ENCODE measurements around the gene SMCO3. TPM values are rescaled to one million over a fixed set of nuclear protein-coding genes. Genes with fewer than 3 reads are reported as not detected.
A peak's percentile ranks its signal among the peaks of the same experiment; 100 is the strongest.

The SMCO3 gene
- total and polyA plus RNA-seq, 2 of the 13 experiments (the other 11 are each of a cell fraction or from before 2014, with no cell fraction given), result 0.29 to 0.42 TPM

GRCh38 chr12:14843425-14843887 is 29.5 kb upstream of the SMCO3 start, which contains the start of gene ART4 (continued):
- TF ChIP-seq REPIN1 (CRISPR knock-in tag; IDR thresholded peaks at IDR 0.05; ENCODE audit: borderline replicate concordance, low read depth) (peak; percentile 63; the same call in 1 of the 2 replicates), CSRNP1 (CRISPR knock-in tag; IDR thresholded peaks at IDR 0.05) (0 out of 2 replicates have a peak, but pooled peaks have one; percentile 46), TFAP4 (IDR thresholded peaks at IDR 0.05; ENCODE audit: borderline replicate concordance, low read depth) (peak; percentile 46; the same call in 1 of the 2 replicates), ZNF138 (CRISPR knock-in tag; IDR thresholded peaks at IDR 0.05; ENCODE audit: low read depth) (no peak), POGZ (CRISPR knock-in tag; IDR thresholded peaks at IDR 0.05) (peak; percentile 62), MAX (IDR thresholded peaks at IDR 0.05) (peak; percentile 73), ZGPAT (CRISPR knock-in tag; IDR thresholded peaks at IDR 0.05) (peak; percentile 43; the same call in 1 of the 2 replicates), HNF1A (IDR thresholded peaks at IDR 0.05; ENCODE audit: low read depth) (peak; percentile 61), HNF1A (CRISPR knock-in tag; IDR thresholded peaks at IDR 0.05; ENCODE audit: borderline replicate concordance) (no peak), ZNF574 (CRISPR knock-in tag; IDR thresholded peaks at IDR 0.05) (peak; percentile 63; the same call in 1 of the 2 replicates), TFE3 (CRISPR knock-in tag; IDR thresholded peaks at IDR 0.05) (0 out of 2 replicates have a peak, but pooled peaks have one; percentile 15), HDAC2 (CRISPR knock-in tag; IDR thresholded peaks at IDR 0.05) (peak; percentile 42; the same call in 1 of the 2 replicates), IRF2 (CRISPR knock-in tag; IDR thresholded peaks at IDR 0.05) (peak; percentile 34; the same call in 1 of the 2 replicates), ZNF607 (CRISPR knock-in tag; IDR thresholded peaks at IDR 0.05; ENCODE audit: borderline replicate concordance) (0 out of 2 replicates have a peak, but pooled peaks have one; percentile 50), MIER3 (CRISPR knock-in tag; IDR thresholded peaks at IDR 0.05; ENCODE audit: borderline replicate concordance) (peak; percentile 19; the same call in 1 of the 2 replicates), TBX2 (CRISPR knock-in tag; IDR thresholded peaks at IDR 0.05; ENCODE audit: borderline replicate concordance) (peak; percentile 95)
